ENCODE results near the gene RUSC2.

RUSC2 gene

GRCh38 chr9:35495984-35496383, 6.1 kb downstream of the RUSC2 start:
- no peak for DNase-seq (ENCODE audit: low read depth)

DNA sequence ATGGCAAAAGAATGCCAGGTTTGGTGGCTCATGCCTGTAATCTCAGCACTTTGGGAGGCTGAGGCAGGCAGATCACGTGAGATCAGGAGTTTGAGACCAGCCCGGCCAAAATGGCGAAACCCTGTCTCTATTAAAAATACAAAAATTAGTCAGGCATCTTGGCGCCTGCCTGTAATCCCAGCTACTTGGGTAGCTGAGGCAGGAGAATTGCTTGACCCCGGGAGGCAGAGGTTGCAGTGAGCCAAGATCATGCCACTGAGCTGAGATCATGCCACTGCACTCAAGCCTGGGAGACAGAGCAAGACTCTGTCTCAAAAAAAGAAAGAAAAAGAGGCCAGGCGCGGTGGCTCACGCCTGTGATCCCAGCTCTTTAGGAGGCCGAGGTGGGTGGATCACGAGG, 8.3 kb downstream of the RUSC2 start:
- peak; percentile 33 for DNase-seq (ENCODE audit: low read depth)

DNA sequence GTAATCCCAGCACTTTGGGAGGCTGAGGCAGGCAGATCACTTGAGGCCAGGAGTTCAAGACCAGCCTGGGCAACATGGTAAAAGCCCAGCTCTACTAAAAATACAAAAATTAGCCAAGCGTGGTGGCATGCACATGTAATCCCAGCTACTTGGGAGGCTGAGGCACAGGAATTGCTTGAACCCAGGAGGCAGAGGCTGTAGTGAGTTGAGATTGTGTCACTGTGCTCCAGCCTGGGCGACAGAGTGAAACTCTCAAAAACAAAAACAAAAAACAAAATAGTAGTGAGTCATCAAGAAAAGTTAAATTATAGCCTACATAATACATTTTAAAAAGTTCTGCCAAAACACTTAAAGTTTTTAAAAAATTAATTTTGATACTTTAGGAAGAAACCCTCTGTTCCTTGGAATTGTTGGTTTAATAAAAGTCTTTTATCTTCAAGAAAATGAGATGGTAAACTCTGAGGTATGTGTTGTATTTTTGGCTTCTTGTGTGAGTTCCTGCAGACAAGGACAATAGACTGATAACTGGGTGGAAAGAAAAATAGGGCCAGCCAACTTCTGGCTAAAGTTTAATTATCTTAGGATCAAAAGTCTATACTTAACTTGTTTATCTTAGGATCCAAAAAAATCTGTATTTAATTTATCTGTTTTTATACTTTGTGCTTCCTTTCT, 9.3 kb downstream of the RUSC2 start:
- no peak for DNase-seq (ENCODE audit: low read depth)

DNA sequence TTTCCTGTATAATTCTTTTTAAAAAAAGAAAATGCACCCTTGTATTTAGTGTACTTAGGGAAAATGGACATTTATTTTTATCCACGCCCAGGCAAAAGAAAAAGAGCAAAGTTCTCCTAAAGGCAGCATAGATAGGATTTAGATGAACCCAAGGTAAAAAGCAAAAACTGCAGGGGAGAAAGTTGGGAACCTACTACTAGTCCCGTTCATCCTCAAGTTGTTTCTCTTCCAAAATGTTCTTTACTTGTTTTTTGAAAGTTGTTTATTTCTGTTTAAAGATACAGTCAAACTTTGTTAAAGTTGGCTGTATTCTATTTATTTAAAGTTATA, 9.8 kb downstream of the RUSC2 start:
- no peak for DNase-seq (ENCODE audit: low read depth)

DNA sequence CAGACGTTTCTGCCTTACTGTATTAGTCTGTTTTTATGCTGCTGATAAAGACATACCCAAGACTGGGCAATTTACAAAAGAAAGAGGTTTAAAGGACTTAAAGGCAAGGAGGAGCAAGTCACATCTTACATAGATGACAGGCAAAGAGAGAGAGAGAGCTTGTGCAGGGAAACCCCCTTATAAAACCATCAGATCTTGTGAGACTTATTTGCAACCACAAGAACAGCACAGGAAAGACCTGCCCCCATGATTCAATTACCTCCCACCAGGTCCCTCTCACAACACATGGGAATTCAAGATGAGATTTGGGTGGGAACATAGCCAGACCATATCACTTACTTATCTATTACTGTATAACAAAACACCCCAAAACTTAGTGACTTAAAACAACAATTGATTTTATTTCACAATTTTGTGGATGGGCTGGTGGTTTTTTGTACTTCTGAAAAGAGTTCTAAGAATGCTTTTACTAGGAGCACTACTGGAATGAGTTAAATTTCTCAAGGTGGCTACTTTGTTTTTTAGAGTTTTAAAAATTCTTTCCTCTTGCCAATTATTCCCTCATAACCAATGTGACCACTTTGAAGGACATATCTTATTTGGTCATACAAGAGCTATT, 10.3 kb downstream of the RUSC2 start:
- DNase-seq (ENCODE audit: low read depth): no peak

- peak; percentile 20 for DNase-seq (ENCODE audit: low read depth)
Observed at GRCh38 chr9:35501946-35502345, 12.0 kb downstream of the RUSC2 start.

DNA sequence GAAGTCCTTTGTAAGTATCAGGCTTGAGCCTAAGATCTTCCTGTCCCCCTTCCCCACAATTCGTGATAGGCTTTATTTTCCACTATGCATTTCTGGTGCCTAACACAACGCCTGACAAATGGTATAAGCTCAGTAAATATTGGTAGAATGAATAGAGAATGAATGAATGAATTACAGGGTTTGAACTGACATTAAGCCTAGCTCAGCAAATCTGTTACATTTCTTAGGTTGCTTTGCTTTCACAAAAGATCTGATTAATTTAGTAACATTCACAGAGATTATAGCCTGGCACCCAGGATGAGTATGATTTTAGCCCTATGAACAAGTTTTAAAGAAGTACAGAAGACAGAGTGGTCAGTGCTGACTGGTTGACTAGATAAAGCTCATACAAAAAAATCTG, 16.4 kb downstream of the RUSC2 start:
- no peak for DNase-seq (ENCODE audit: low read depth)

- no peak for DNase-seq (ENCODE audit: low read depth)
Observed at GRCh38 chr9:35508069-35508468, 18.2 kb downstream of the RUSC2 start.

GRCh38 chr9:35510383-35510753, 20.5 kb downstream of the RUSC2 start:
- DNase-seq (ENCODE audit: low read depth): no peak

DNA sequence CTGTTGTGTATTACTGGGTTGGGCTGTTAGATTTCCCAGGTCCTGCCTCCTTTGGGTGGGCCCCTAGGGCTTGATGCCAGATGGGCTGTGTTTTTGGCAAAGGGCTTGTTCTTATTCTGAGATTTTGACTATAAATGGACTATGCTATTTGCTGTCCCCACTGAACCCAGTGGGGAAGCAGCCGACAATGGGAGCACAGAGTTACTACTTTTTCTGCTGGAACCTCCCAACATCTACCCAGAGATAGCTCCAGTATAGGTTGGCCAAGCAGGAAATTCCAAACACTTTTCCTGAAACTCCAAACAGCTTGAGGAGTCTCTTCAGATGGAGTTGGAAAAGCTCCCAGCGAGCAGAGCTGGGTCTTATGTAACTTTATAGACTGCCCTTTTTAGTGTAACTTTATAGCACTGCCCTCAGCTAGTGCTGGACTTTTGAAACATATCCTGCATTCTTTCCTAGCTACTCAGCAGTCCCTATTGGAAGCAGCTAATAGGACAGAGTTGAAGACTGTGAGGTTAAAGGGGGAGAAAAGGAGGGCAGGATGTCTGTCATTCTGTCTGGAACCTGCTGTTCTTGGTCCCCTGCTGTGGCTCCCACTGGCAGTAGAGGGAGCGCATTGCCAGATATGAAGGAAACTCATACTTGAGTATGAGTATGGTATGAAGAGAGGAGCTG, 21.0 kb downstream of the RUSC2 start:
- DNase-seq (ENCODE audit: low read depth): peak; percentile 100

GRCh38 chr9:35511453-35511852, 21.5 kb downstream of the RUSC2 start:
- DNase-seq (ENCODE audit: low read depth): no peak

- peak; percentile 72 for DNase-seq (ENCODE audit: low read depth)
Observed at GRCh38 chr9:35515766-35516165, 25.9 kb downstream of the RUSC2 start.

DNA sequence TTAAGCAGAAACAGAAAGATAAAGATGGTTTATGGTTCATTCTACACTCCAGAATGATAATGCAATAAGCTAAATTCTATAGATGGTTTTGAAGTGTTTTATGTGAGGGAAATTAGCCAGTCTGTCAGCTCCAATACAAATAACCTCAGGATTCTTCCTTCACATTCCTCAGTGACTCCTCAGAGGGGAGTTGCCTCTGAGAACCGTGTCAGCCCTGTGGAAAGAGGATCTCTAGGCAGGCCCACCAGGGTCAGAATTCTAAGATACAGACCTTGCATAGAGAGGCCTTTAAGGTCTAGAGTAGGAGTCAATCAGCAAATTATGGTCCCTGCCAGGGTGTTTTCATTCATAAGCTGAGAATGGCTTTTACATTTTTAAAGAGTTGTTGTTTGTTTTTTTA, 26.6 kb downstream of the RUSC2 start:
- peak; percentile 94 for DNase-seq (ENCODE audit: low read depth)

DNA sequence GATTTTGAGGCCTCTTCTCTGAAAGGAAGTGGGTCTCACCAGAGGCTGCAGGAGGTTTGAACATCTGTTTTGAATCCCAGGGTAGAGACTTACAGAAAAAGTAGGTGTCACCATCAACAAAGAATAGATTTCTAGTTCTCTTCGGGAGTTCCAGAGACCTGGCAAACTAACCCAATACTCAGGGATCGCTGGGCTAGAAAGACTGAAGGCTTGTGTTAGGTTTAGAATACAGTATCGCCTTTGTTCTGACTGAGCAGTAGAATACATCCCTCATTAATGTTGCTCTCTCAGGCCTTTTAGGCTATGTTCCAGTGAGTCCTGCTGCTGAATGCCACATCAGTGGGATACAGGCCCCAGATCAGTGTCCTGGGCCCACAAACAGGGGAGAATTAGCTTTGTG, 27.2 kb downstream of the RUSC2 start:
- DNase-seq (ENCODE audit: low read depth): peak; percentile 56

- no peak for DNase-seq (ENCODE audit: low read depth)
Observed at GRCh38 chr9:35517552-35518224, 27.8 kb downstream of the RUSC2 start.

- DNase-seq (ENCODE audit: low read depth): peak; percentile 97
Observed at GRCh38 chr9:35518225-35518821, 28.4 kb downstream of the RUSC2 start.

DNA sequence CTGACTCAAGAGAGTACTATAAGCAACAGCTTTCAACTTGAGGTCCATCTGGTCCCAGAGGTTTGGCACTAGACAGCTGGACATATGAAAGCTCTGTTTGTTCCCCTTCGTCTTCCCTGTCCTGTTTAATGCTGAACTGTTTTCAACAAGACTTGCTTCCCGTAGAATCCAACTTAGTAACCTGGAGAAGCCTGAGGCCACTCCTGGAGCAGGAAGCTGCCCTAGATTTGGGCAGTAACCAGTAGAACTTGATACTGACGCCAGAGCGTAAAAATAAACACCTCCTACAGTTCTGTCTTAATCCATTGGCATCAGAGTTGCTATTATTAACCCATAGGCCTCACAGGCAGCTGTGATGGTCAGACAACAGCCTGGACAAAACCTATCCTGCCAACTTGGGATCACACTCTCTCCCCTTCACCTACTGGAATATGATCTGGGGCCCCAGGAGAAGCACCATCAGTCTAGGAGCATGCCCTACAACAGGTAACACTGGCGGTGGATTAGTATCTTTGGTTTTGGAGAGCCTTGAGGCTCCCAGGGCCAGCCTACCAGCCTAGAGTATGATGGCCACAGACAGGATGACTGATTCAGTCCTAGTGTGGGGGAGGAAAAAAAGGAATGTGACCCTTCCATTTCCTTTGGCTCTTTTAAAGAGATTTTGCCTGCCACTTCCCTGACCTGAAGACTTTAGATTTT, 29.2 kb downstream of the RUSC2 start:
- DNase-seq (ENCODE audit: low read depth): peak; percentile 86

GRCh38 chr9:35519692-35520363, 29.9 kb downstream of the RUSC2 start:
- DNase-seq (ENCODE audit: low read depth): peak; percentile 35

DNA sequence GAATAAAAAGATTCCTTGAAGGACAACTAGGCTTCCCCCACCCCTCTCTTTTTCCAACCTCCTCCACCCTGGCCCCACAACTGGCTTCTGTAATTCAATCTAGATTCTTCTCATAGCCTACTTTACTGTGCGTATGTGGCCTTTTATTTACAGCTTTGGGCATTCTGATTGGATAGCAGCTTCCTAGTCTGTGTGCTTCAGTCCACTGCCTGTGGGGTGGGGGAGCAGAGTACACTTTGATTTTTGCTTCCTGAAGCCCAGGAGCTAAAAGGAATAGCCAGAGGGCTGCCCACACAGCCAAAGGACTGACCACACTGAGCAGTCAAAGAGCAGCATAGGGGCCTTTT, 30.4 kb downstream of the RUSC2 start:
- DNase-seq (ENCODE audit: low read depth): peak; percentile 58

DNA sequence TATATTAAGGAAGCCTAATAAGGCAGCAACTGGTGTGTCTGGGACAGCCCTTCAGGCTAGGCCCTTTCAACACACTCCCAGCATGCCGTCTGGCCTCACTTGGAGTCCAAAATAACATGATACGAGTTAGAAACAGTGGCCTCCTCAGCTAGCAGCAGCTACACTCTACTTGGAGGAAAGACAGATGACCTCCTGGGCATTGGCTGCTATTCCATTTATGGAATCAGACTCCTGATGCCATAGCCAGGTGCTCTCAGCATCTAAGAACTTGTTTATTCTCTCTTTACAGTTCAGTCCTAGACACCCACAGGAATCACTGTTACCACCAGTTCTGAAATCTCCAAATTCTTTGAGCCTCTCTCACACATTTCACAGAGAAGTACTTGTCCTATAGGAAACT, 31.8 kb downstream of the RUSC2 start:
- peak; percentile 86 for DNase-seq (ENCODE audit: low read depth)

DNA sequence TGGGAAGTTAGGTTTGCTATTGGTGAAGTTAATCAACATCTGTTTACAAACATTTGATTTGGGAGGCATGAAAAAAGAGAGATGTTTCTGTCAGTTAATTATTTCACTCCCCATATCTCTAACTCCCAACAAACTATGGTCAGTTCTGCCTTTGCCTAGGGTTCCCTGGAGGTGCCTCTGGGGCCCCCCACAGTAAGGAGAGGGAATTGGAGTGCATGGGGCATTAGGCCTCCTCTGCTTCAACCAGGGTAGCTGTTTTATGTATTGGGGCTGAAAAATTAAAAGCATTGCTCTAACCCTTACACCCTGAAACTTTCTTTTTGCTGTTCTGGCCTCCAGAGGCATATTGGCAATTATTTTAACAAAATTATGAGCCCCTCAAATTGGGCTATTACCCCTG, 32.3 kb downstream of the RUSC2 start:
- no peak for DNase-seq (ENCODE audit: low read depth)

GRCh38 chr9:35522700-35523099, 32.8 kb downstream of the RUSC2 start:
- no peak for DNase-seq (ENCODE audit: low read depth)
